Rectal smooth muscle tissue (tissue), 1 donor: ENCODE results near the gene RAB3A.

Experiments
- H3K27ac ChIP-seq: one replicate; pipeline ENCODE4 v1.7.0; 2013; ENCODE audit warnings: low read depth, low read length, inconsistent platforms
- H3K27me3 ChIP-seq: one replicate; pipeline ENCODE4 v1.7.0; 2013; ENCODE audit warnings: low read length; ENCODE audit not compliant: control insufficient read depth, insufficient read depth
- H3K36me3 ChIP-seq: one replicate; pipeline ENCODE4 v1.7.0; 2013; ENCODE audit warnings: low read length; ENCODE audit not compliant: control insufficient read depth, insufficient read depth
- H3K4me1 ChIP-seq: one replicate; pipeline ENCODE4 v1.7.0; 2013; ENCODE audit warnings: low read length; ENCODE audit not compliant: control insufficient read depth, insufficient read depth
- H3K4me3 ChIP-seq: one replicate; pipeline ENCODE4 v1.7.0; 2013; ENCODE audit warnings: low read length
- H3K9ac ChIP-seq: one replicate; pipeline ENCODE4 v1.7.0; 2013; ENCODE audit warnings: low read length

The RAB3A gene

GRCh38 chr19:18157465-18158063 is 46.3 kb downstream of the RAB3A start:
- no peak overlapping the region for H3K4me3 ChIP-seq

GRCh38 chr19:18156841-18157464 is 46.9 kb downstream of the RAB3A start:
- peaks cover 5% of the 10 kb centered on the region for H3K36me3 ChIP-seq
- H3K4me3 ChIP-seq, result no peak overlapping the region
- H3K9ac ChIP-seq, result no peak overlapping the region
- H3K27ac ChIP-seq, result peak overlapping the region; percentile 65
- no peaks in the 10 kb centered on the region for H3K27me3 ChIP-seq
- H3K4me1 ChIP-seq, result peaks cover 26% of the 10 kb centered on the region

More at GRCh38 chr19:18157465-18158063, 46.3 kb downstream of the RAB3A start:
- H3K27me3 ChIP-seq, result no peaks in the 10 kb centered on the region
- peaks cover 9% of the 10 kb centered on the region for H3K36me3 ChIP-seq
- no peak overlapping the region for H3K9ac ChIP-seq
- peaks cover 26% of the 10 kb centered on the region for H3K4me1 ChIP-seq
- peak overlapping the region; percentile 65 for H3K27ac ChIP-seq

- H3K36me3 ChIP-seq, result peaks cover 2% of the 10 kb centered on the region
- peak overlapping the region; percentile 65 for H3K27ac ChIP-seq
- no peak overlapping the region for H3K4me3 ChIP-seq
- no peaks in the 10 kb centered on the region for H3K27me3 ChIP-seq
- no peak overlapping the region for H3K9ac ChIP-seq
- H3K4me1 ChIP-seq, result peaks cover 24% of the 10 kb centered on the region
Measured at GRCh38 chr19:18156268-18156667, 47.6 kb downstream of the RAB3A start.

GRCh38 chr19:18155095-18156087 is 48.5 kb downstream of the RAB3A start:
- Histone ChIP-seq H3K27ac (peak overlapping the region; percentile 1), H3K4me1 (peaks cover 20% of the 10 kb centered on the region), H3K27me3 (no peaks in the 10 kb centered on the region), H3K9ac (no peak overlapping the region), H3K4me3 (no peak overlapping the region), H3K36me3 (peaks cover 2% of the 10 kb centered on the region)

DNA sequence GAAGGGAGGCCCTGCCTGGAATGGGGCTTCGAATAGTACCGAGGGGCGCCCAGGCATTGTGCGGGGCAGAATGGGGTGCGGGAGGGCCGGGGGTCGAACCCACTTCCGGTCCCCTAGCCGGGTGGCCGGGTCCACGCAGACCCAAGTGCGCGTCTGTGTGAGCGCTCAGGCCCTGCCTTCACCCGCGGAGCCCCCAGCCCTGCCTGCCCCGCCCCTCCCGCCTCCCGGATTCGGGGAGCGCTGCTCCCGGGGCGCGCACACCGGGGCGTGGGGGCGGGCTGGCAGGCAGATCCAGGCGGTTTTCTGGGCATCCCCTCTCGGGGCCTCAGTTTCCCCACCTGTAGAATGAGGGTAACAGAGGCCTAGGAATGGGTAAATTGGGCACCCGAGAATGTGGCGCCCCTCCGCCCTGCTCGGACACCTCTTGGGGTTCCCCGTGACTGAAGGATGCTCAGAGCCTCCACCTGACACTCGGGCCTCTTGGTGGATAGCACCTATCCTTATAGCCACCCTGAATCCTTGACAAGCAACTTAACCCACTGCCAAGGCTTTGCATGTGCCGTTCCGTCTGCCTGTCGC is 50.2 kb downstream of the RAB3A start:
- peaks cover 2% of the 10 kb centered on the region for H3K36me3 ChIP-seq
- H3K4me1 ChIP-seq, result peaks cover 20% of the 10 kb centered on the region
- no peaks in the 10 kb centered on the region for H3K27me3 ChIP-seq
- H3K4me3 ChIP-seq, result peak overlapping the region; percentile 82
- peak overlapping the region; percentile 86 for H3K27ac ChIP-seq
- H3K9ac ChIP-seq, result peak overlapping the region; percentile 70

DNA sequence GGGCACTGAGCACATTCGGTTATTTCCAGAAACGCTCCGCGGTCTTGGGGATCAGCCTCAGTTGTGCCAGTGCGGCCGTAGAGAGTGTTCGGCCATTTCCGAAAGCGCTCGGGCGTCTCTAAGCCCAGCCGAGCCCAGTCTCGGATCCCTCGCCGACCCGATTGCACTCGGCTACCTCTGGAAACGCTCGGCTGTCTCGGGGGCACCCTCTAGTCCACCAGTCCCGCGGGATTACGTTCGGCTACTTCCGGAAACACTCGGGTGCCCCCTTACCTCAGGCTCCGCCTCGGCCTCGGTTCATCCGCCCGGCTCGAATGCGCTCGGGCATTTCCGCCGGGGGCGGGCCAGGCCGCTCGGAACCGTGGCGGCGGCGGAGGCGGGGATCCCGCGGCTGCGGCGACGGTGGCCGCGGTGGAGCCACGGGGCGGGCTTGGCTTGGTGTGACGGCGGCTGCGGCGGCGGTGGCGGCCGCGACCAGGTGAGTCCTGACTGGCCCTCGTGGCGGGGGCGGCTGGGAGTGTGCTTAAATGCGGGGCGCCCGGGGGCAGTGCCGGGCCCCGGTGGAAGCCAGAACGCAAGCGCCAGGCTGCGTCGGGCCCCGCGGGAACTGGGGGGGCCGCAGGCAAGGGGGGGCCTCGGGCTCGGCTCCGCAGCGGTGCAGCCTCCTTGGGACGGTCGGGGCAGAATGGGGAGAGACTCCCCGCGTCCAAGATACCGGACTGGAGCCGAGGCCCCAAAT is 50.9 kb downstream of the RAB3A start, which contains the start of gene PIK3R2:
Gene PIK3R2, plus strand, starts transcription at position 347 of the 739 bp plus-strand sequence. CDS start 2,717 bp downstream, outside the sequence.
- Histone ChIP-seq H3K9ac (peak within 1 kb of the TSS; percentile 96), H3K27me3 (no peaks in the 10 kb centered on the region), H3K4me1 (peaks cover 20% of the 10 kb centered on the region), H3K36me3 (no peaks in the 10 kb centered on the region), H3K4me3 (peak within 1 kb of the TSS; percentile 88), H3K27ac (peak within 1 kb of the TSS; percentile 96)

DNA sequence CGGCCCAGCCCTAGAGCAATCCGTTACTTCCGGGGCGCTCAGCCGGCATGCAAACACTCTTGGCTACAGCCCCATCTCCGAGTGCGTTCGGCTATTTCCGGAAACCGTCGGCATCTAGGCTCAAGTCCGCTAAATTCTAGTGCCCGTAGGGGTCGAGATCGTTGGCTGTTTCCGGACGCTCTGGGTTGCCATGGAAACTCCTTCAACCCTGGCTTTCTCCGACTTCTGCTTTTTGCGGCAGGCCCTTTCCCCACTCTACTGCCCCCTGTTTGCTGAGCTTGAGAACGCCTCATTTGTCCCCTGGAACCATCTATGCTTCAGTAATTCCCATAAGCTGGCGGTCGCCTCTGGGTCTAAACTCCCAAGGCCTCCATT is 51.4 kb downstream of the RAB3A start:
- peaks cover 18% of the 10 kb centered on the region for H3K4me1 ChIP-seq

GRCh38 chr19:18150776-18151624 is 52.8 kb downstream of the RAB3A start:
- Histone ChIP-seq H3K4me3 (no peak overlapping the region), H3K36me3 (peaks cover 7% of the 10 kb centered on the region), H3K4me1 (peaks cover 9% of the 10 kb centered on the region), H3K27me3 (no peaks in the 10 kb centered on the region), H3K27ac (no peak overlapping the region), H3K9ac (no peak overlapping the region)

More for the DNA sequence above, 51.4 kb downstream of the RAB3A start:
- Histone ChIP-seq H3K4me3 (peak overlapping the region; percentile 88), H3K27me3 (no peaks in the 10 kb centered on the region), H3K9ac (peak overlapping the region; percentile 96), H3K36me3 (no peaks in the 10 kb centered on the region), H3K27ac (peak overlapping the region; percentile 96)

- H3K27me3 ChIP-seq, result no peaks in the 10 kb centered on the region
- no peak overlapping the region for H3K9ac ChIP-seq
- H3K4me3 ChIP-seq, result no peak overlapping the region
- no peak overlapping the region for H3K27ac ChIP-seq
- H3K36me3 ChIP-seq, result peaks cover 14% of the 10 kb centered on the region
- peaks cover 9% of the 10 kb centered on the region for H3K4me1 ChIP-seq
Measured at GRCh38 chr19:18149596-18149975, 54.3 kb downstream of the RAB3A start.

DNA sequence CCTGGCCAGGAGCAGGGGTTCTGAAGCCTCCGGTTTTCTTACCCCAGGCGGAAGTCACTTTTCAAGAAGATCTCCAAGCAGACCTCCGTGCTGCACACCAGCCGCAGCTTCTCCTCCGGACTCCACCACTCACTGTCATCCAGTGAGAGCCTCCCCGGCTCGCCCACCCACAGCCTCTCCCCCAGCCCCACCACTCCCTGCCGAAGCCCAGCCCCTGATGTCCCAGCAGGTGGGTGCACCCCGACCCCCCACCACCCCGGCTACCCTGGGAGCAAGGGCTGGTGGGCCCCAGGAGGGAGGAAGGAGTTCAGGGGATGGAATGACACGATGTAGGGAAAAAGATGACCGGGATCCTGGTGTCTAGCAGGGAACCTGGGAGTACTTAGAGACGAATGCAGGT is 56.4 kb downstream of the RAB3A start:
- Histone ChIP-seq H3K9ac (no peak overlapping the region), H3K27me3 (no peaks in the 10 kb centered on the region), H3K36me3 (peaks cover 22% of the 10 kb centered on the region), H3K27ac (no peak overlapping the region), H3K4me1 (no peaks in the 10 kb centered on the region), H3K4me3 (no peak overlapping the region)
